AML-193 (cell line): ENCODE data around the gene SPSB1.

ENCODE experiments used
- DNase-seq, 2 experiments: peaks; one replicate each; lab custom pipeline; 2025; lab: John Stamatoyannopoulos, UW

Gene SPSB1

GRCh38 chr1:9344426-9345200 is 51.9 kb downstream of the SPSB1 start:
- no peak for DNase-seq

DNA sequence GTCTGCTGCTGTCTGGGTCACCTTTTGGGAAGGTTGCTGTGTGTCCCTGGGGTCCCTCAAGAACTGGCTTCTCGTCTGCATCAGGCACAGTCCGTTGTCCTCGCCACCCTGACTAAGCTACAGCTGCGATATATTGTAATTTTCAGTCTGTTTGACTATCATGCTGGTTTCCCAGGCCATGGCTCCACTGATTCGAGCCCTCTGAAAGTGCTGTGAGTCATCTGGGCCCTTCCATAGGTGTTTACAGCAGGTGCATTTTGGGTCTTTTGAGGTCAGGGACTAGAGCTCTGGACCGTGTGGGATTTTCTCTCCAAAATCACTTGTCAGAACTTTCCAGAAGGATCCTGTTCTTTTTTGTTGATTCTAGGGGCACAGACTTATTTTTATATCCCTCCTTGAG is 52.8 kb downstream of the SPSB1 start:
- DNase-seq, result no peak

- DNase-seq, result no peak
Observed at GRCh38 chr1:9345922-9346321, 53.2 kb downstream of the SPSB1 start.

DNA sequence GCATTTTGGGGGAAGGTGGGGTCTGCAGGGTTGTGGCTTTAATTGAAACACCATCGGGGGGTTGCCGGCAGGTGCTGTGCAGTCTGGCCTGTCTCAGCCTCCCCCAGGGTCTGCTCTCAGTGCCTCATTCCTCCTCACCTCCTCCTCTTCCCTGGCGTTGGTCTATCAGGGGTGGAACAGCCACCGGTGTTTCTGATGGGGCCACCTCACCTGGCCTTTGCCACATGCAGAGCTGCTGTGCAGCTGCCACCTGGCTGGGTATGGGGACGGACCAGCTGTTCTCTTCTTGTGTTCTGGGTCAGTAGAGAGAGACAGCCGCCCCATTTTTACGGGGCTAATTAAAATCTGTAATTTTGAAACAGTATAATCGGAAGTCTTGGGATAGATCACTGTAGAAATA is 53.9 kb downstream of the SPSB1 start:
- DNase-seq, result no peak

DNA sequence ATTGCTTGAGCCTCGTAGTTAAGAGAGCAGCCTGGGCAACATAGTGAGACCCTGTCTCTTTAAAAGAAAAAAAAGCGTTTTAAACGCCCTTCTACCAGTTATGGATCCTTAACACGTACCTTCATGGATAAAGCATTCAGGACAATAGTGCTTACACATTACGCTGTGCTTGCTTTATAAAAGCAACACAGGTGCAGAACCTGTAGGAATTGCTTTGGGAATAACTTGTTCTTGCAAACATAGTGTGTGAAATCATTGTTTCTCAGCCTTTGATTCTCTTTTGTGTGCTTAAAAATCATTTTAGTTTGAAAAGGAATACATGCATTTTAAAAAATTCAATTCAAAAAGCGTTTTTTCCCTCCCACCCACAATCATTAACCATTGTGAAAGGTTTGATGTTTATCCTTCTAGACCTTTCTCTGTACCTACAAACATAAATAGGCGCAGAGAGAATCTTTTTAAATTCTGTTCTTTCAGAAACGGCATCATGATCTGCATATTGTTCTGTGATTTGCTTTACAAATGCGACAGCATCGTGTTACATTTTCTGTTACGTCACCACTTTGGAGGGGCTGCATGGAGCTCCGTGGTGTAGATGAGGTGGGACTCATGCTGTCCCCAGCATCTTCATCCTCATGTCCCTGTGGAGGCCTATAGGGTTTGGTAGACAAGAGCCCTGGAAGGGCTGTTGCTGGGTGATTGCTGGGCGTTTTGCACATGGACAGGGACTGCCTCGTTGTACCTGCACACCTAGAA is 54.6 kb downstream of the SPSB1 start:
- DNase-seq, result no peak

GRCh38 chr1:9349331-9349851 is 56.7 kb downstream of the SPSB1 start:
- DNase-seq, result no peak

DNA sequence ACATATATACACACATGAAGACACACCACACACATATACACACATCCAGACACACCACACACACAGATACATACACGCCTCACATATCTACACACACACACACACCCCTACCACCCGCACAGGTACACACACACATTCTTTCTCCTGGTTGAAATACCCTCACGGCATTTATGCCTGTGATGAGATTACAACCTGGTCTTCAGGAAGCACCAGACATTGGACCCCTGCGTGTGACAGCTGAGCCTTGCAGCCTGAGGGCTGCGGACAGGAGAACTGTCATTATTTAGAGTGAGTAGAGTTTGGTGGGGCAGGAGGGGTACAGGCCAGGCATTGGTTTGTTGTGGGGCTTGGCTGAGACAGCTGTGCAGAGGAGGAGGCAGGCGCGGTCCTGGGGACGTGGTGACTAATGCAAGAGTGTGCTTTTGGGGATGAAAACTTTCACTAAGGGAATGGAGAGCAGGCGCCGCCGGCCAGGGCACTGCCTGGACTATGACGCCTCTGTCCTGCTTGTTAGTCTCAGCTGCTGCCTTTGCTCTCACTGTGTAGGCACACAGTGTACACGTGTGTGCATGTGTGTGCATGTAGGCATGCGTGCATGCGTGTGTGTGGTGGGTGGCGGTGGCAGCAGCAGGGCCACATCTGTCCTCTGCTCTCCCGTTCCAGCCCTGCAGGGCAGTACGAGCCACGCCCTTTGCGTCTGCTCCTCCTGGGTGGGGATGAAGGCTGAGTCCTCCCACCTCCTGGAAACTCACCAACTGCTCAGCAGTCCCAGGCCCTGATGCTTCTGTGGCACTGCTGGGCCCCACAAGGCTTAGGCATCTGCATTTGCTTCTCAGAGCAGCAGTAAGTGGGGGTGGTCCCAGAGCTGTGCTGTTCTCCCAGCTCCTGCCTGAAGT is 57.6 kb downstream of the SPSB1 start:
- DNase-seq, result no peak

GRCh38 chr1:9350960-9351359 is 58.3 kb downstream of the SPSB1 start:
- no peak for DNase-seq

DNA sequence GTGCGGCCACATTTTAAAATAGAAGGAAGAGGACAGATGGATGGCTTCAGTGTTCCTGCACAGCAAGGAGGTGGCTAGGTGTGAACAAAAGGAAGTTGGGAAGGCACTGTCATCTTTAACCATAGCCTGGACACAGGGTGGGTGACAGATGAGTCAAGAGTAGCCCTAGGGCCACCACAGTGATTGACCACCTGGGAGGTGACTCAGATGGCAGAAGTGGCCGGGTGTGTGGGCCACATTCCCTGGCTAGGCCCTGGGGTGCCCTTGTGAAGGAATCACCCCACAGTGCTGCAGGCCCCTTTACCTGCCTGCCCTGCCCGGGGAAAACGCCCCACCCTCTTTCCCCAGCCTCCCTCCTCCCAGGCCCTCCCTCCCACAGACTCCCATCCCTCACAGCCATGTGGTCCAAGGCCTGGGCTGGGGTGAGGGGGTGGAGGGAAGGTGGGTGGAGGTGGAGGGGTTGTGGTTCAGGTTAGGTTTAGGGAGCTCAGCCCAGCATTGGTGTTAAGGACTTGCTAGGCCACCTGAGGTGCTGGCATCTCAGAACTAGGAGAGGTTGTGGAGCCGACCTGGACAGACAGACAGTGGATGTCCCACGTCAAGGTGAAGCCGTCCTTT is 59.1 kb downstream of the SPSB1 start:
- DNase-seq, result no peak

GRCh38 chr1:9352377-9353134 is 59.9 kb downstream of the SPSB1 start:
- no peak for DNase-seq

DNA sequence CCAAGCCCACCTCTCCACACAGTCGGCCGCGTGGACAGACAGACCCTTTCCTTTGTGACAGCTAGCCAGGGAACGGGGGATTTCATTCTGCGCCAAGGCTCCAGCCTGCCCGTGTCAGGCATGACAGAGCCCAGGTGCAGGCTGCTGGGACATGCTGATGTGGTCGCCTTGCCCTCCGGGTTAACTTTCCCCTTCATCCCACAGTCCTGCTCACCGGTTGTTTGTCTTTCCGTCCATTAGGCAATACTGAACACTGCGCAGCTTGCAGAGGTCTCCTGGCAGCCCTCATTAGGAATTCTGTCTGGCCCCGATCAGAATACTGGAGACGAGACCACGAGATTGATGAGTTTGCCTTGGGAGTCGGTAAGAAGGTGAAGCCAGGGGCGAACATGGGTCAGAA is 62.8 kb downstream of the SPSB1 start:
- no peak for DNase-seq

- DNase-seq, result no peak
Observed at GRCh38 chr1:9356021-9356420, 63.3 kb downstream of the SPSB1 start.

DNA sequence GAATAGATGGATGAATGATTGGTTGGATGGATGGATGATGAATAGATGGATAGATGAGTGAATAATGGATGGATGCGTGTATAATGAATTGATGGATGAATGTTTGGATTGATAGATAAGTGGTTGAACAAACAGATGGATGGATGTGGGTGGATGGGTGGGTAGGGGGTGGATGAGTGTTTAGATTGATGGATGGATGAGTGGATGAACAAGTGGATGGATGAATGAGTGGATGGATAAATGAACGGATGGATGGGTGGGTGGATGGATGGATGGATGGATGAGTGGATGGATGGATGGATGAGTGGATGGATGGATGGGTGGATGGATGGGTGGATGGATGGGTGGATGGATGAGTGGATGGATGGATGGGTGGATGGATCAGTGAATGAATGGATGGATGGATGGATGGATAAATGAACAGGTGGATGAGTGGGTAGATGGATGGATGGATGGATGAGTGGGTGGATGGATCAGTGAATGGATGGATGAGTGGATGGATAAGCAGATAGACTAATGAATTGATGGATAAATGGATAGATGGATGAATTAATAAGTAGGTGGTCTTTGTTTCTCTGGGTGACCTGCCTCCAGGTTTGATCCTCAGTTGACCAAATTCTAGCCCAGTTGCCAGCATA is 64.3 kb downstream of the SPSB1 start:
- no peak for DNase-seq

GRCh38 chr1:9357958-9358357 is 65.3 kb downstream of the SPSB1 start:
- no peak for DNase-seq

- no peak for DNase-seq
Observed at GRCh38 chr1:9360371-9361064, 67.8 kb downstream of the SPSB1 start.

DNA sequence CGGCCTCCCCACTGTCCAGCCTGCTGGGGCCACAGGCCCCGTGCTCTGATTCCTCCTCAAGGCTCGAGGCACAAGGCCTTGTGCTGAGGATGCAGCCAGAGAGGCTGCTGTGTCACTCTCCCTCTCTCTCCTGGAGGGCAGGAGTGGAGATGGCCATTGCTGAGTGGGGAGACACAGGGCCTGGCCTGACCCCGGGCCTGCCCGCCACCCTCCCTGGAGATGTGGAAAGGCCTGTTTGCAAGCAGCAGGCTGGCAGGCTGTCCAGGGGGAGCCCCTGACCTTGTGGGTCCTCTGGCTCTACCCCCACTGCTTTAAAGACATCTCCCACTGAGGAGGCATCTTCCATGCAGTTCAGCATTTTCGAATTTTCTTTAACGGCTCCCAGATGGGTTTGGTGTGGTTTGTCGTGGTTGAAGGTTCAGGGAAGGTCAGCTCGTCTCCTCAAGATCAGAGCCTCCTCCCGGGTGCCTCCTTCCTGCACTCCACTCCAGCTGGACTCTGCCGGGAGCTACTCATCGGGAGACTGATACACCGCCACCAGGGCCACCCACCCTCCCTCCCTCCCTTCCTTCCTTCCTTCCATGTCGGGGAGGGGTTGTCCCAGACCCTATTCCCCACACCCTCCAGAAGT is 69.1 kb downstream of the SPSB1 start:
- DNase-seq, result no peak

DNA sequence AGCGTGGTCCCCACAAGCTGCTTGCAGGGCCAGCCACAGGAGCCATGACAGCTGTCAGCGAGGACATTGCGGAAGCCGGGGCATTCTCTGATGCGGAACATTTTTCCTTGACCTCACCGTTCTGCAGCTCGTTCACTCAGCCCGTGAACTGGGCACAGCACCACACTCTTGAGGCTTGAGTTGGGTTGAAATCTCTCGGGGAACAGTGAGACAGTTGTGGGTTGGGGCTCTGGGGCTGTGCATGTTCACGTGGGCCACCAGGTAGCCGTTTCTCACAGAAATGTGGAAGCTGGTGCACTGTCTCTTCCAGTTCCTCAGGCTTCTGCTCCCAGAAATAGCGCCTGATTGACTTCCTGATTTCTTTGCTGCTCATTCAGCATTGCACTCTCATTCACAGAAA is 69.8 kb downstream of the SPSB1 start:
- no peak for DNase-seq

DNA sequence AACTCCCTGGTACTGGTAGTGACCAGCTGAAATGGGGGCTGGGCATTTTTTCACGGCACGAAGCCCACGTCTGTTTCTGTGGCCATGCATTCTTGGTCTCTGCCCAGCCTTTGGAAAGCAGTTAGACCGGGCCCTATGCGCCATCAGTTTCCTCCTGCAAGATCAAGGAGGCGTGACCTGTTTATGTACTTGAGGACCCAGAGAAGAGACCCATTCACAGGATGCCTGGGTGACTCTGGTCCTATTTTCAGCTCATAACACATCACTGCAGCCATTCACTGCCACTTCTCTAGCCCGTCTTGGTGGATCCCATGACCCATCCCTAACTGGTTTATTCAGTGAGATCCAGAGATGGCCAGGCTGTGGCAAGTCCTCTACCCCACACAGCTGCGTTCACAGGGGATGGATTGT is 70.4 kb downstream of the SPSB1 start:
- no peak for DNase-seq

DNA sequence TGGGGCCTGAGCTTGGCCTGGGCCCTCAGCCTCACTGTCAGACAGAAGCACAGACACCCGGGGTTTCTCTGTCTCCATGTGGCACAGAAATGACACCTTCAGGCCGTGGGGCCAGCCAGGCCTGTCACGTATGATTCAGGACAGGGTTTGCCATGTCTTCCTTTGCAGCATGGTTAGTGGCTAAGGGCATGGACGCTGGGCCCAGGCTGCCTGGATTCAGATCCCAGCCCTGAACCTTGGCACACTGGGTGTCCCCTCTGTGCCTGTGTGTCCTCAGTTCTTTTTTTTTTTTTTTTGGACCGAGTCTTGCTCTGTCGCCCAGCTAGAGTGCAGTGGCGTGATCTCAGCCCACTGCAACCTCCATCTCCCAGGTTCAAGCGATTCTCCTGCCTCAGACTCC is 73.6 kb downstream of the SPSB1 start:
- DNase-seq, result no peak
